ENCODE data around the gene SIGLEC10. TPM values are rescaled to one million over a fixed set of nuclear protein-coding genes. Genes with fewer than 3 reads are reported as not detected.
A peak's percentile ranks its signal among the peaks of the same experiment; 100 is the strongest.

Gene SIGLEC10
- total RNA-seq, 5 donors from 2014 or later (not counting 1 experiment from before 2014, with no cell fraction given) = 0.67 to 6.7 (median 1.8) TPM

DNA sequence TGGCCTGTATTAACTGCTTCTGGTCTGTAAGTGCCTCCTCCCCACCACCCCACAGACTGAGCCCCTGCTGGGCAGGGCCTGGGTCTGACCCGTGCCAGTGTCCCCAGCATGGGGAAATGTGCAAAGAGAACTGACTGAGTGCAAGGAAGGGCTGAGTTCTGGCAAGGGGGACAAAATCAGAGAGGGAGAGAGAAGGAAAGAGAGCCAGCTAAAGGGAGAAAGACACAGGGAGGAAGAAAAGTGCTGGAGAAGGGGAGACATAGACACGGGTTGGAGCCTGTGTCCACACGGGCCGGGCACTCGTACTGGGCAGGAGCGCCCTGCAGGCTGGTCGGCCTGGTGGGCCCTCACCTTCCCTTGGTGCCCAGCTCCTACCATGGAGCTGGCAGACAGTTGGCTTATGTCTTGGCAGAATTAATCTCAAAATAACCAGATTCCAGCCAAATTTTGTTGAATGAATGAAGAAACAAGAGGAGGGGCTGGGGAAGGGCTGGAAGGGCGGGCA, 46.2 kb downstream of the SIGLEC10 start:
- Histone ChIP-seq H3K36me3 (ENCODE audit: control insufficient read depth in 2 of 2, extremely low read depth in 1 of 2, insufficient read depth in 1 of 2, low read length in 1 of 2) (no peaks in the 10 kb centered on the region), H3K4me3 (ENCODE audit: control insufficient read depth in 1 of 2, extremely low read depth in 1 of 2, low read length in 1 of 2) (peak overlapping the region in 1 of 2 donors; percentile 75), H3K27ac (ENCODE audit: low read length) (peak overlapping the region; percentile 87), H3K4me1 (ENCODE audit: control insufficient read depth in 1 of 2, extremely low read depth in 1 of 2, insufficient read depth in 2 of 2, low read length in 2 of 2) (peaks cover 18 to 96% of the 10 kb centered on the region in 2 experiments), H3K27me3 (replicated peaks in 1 of 2; ENCODE audit: control insufficient read depth in 2 of 2, extremely low read depth in 1 of 2, insufficient read depth in 2 of 2, low read length in 1 of 2) (no peaks in the 10 kb centered on the region), H3K9me3 (no peaks in the 10 kb centered on the region)
- 67% methylated on average over 5 of the region's 8 CpGs for WGBS (ENCODE audit: insufficient coverage)
- no peak for ATAC-seq (replicated peaks in 1 of 4)
- DNase-seq = no peak
- ChIA-PET POLR2A (interaction anchor here in 1 of 2 donors (0.7 kb wide), 1 partner anchor 18 kb away, joined by 3 read pairs; no protein-coding TSS in a partner anchor), CTCF (interaction anchor here in 1 of 2 donors (0.5 kb wide), 1 partner anchor 24 kb away, joined by 3 read pairs; no protein-coding TSS in a partner anchor)
- peaks cover 70 to 82% (median 73%) of the 10 kb centered on the region in 3 donors for H3K4me1 Mint-ChIP-seq
- no peaks in the 10 kb centered on the region for H3K36me3 Mint-ChIP-seq
- H3K4me3 Mint-ChIP-seq = peak overlapping the region; percentile 61 to 96 (median 96)
- peak overlapping the region; percentile 89 for H3K27ac Mint-ChIP-seq
- H3K27me3 Mint-ChIP-seq = no peaks in the 10 kb centered on the region
- H3K9me3 Mint-ChIP-seq = no peaks in the 10 kb centered on the region

DNA sequence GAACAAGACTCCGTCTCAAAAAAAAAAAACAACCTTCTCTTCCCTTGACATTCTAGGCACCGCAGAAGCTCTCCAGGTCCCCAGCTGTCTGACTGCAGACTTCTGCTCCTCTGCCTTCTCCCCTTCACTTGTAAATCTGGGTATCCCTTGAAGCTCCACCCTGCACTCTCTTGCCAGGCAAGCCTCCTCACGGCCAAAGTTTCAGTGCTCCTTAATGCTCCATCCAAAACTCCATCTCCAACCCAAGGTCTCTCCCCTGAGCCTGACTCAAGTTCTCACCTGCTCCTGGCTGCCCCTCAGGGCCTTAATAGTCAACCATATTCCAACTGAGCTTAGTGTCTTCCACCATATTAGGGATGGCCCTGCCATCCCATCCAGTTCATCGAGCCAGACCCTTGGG, 47.2 kb downstream of the SIGLEC10 start:
- H3K9me3 Mint-ChIP-seq = no peaks in the 10 kb centered on the region
- Histone ChIP-seq H3K27me3 (replicated peaks in 1 of 2; ENCODE audit: control insufficient read depth in 2 of 2, extremely low read depth in 1 of 2, insufficient read depth in 2 of 2, low read length in 1 of 2) (no peaks in the 10 kb centered on the region), H3K9me3 (no peaks in the 10 kb centered on the region), H3K36me3 (ENCODE audit: control insufficient read depth in 2 of 2, extremely low read depth in 1 of 2, insufficient read depth in 1 of 2, low read length in 1 of 2) (no peaks in the 10 kb centered on the region), H3K27ac (ENCODE audit: low read length) (peak overlapping the region; percentile 87), H3K4me1 (ENCODE audit: control insufficient read depth in 1 of 2, extremely low read depth in 1 of 2, insufficient read depth in 2 of 2, low read length in 2 of 2) (peaks cover 15 to 95% of the 10 kb centered on the region in 2 experiments), H3K4me3 (ENCODE audit: control insufficient read depth in 1 of 2, extremely low read depth in 1 of 2, low read length in 1 of 2) (peak overlapping the region in 1 of 2 donors; percentile 75)
- H3K4me3 Mint-ChIP-seq = peak overlapping the region; percentile 61 to 96 (median 96)
- H3K27me3 Mint-ChIP-seq = no peaks in the 10 kb centered on the region
- H3K4me1 Mint-ChIP-seq = peaks cover 70 to 79% (median 79%) of the 10 kb centered on the region in 3 donors
- DNase-seq = no peak
- WGBS (ENCODE audit: insufficient coverage) = 75% methylated on average over 3 of the region's 4 CpGs
- ATAC-seq (replicated peaks in 1 of 4) = no peak
- CTCF ChIA-PET = interaction anchor here in 1 of 2 donors (0.6 kb wide), 1 partner anchor 12 kb away, joined by 3 read pairs; no protein-coding TSS in a partner anchor
- H3K27ac Mint-ChIP-seq = peak overlapping the region; percentile 89
- POLR2A ChIA-PET = interaction anchor here in 1 of 2 donors (0.7 kb wide), 1 partner anchor 22 kb away, joined by 5 read pairs; no protein-coding TSS in a partner anchor
- no peaks in the 10 kb centered on the region for H3K36me3 Mint-ChIP-seq

DNA sequence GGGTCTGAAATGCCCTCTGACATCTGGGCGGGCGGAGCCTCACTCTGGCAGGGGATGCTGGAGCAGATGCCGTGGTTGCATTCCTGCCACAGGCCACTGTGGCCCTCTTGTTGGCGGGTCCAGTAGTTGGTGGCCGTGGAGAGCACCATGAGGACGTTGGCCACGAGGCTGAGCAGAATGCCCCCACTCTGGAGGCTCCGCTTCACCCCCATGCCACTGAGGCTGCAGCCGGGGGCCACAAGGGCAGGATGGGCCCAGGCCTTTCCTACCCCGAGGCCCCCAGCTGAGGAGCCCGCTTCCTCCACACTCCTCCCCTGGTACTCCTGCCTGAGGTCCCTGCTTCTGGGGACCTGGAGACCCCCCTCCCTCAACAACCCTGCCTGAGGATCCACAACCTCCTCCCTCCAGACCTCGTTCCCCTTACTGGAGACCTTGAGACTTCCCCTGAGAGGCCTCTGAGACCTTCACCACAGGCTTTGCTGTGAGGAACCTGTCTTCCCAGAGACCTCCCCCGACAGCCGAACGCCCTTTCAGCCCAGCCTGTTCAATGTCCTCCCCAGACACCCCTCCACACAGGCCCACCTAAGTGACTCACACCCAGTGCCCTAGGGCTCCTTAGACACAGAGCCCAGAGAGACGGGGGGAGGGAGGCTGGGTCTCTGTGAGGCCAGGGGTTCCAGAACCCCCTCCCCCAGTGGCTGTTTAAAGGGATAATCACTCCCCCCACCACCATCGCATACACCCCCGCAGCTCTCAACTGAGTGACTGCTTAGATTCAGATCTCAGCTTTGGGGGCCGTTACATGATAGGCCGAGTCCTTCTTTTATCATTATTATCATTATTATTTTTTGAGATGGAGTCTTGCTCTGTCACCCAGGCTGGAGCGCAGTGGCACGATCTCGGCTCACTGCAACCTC, 48.8 kb downstream of the SIGLEC10 start, which contains the start of gene CLDND2:
Gene CLDND2 (minus strand): TSS at position 638 of the 917 bp plus-strand sequence. CDS start 426 bp downstream, at position 212.
- no peaks in the 10 kb centered on the region for H3K27me3 ChIP-seq (replicated peaks in 1 of 2; ENCODE audit: control insufficient read depth in 2 of 2, extremely low read depth in 1 of 2, insufficient read depth in 2 of 2, low read length in 1 of 2)
- Mint-ChIP-seq H3K4me3 (peak within 1 kb of the TSS; percentile 96 to 98 (median 96)), H3K9me3 (no peaks in the 10 kb centered on the region), H3K27me3 (no peaks in the 10 kb centered on the region), H3K4me1 (peaks cover 68 to 79% (median 76%) of the 10 kb centered on the region in 3 donors), H3K27ac (peak within 1 kb of the TSS; percentile 93 to 97), H3K36me3 (no peaks in the 10 kb centered on the region)
- peaks cover 19 to 92% of the 10 kb centered on the region in 2 experiments for H3K4me1 ChIP-seq (ENCODE audit: control insufficient read depth in 1 of 2, extremely low read depth in 1 of 2, insufficient read depth in 2 of 2, low read length in 2 of 2)
- no peak for ATAC-seq (replicated peaks in 1 of 4)
- WGBS (ENCODE audit: insufficient coverage) = 43% methylated on average over 15 of the region's 23 CpGs
- peak within 1 kb of the TSS; percentile 87 for H3K4me3 ChIP-seq (ENCODE audit: control insufficient read depth in 1 of 2, extremely low read depth in 1 of 2, low read length in 1 of 2)
- no peaks in the 10 kb centered on the region for H3K36me3 ChIP-seq (ENCODE audit: control insufficient read depth in 2 of 2, extremely low read depth in 1 of 2, insufficient read depth in 1 of 2, low read length in 1 of 2)
- CTCF ChIA-PET = interaction anchor here in 1 of 2 donors (1.1 to 1.4 kb wide), 3 partner anchors 14 to 27 kb away, joined by 3 to 5 read pairs (median 4); no protein-coding TSS in a partner anchor
- H3K27ac ChIP-seq (ENCODE audit: low read length) = peak within 1 kb of the TSS; percentile 76
- H3K9me3 ChIP-seq = no peaks in the 10 kb centered on the region
- peak in 12 of 35 experiments; percentile 17 to 60 (median 26) for DNase-seq
- POLR2A ChIA-PET = no interaction called here

DNA sequence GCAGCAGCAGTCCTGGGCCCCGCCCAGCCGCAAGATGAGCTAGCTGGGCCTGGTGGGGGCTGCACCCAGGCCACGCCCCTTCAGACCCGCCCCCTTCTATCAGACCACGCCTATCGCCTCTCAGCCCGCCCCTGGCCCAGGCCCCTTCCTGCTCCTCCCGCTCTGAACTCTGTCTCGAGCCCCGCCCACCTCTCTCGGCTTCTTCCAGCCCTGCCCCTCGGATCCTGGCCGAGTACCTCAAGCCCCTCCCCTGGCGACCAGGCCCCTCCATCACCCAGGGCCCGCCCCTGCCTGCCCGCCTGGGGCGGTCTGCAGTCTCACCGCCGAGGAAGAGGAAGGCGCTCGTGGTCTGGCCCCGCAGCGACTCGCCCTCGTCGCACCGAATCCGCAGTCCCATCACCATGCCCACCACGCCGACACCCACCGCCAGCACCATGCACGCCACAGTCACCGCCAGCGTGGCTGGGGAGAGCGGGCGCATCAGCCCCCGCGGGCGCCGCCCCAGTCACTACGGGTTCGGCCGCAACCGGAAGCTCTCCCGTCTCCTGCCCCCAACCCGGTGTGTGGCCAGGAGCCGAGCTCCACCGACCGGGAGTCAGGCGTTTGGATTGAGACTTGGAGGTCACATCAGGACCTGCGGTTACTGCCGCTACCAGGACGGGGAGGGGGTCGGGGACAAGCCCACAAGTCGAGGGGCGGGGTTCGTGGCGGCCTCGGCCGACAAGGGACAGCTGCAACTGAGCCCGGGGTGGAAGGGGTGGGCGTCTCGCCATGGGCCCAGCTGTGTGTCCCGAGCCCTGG, 49.7 kb downstream of the SIGLEC10 start:
- peak; percentile 77 to 83 (median 80) for ATAC-seq (replicated peaks in 1 of 4)
- peak overlapping the region; percentile 76 for H3K27ac ChIP-seq (ENCODE audit: low read length)
- peak; percentile 72 to 98 (median 87) for DNase-seq
- no peaks in the 10 kb centered on the region for H3K9me3 ChIP-seq
- H3K4me3 ChIP-seq (ENCODE audit: control insufficient read depth in 1 of 2, extremely low read depth in 1 of 2, low read length in 1 of 2) = peak overlapping the region; percentile 87
- Mint-ChIP-seq H3K36me3 (no peaks in the 10 kb centered on the region), H3K27ac (peak overlapping the region; percentile 93 to 97), H3K27me3 (no peaks in the 10 kb centered on the region), H3K4me1 (peaks cover 66 to 79% (median 75%) of the 10 kb centered on the region in 3 donors), H3K9me3 (no peaks in the 10 kb centered on the region), H3K4me3 (peak overlapping the region; percentile 96 to 98 (median 96))
- peaks cover 12 to 87% of the 10 kb centered on the region in 2 experiments for H3K4me1 ChIP-seq (ENCODE audit: control insufficient read depth in 1 of 2, extremely low read depth in 1 of 2, insufficient read depth in 2 of 2, low read length in 2 of 2)
- no peaks in the 10 kb centered on the region for H3K36me3 ChIP-seq (ENCODE audit: control insufficient read depth in 2 of 2, extremely low read depth in 1 of 2, insufficient read depth in 1 of 2, low read length in 1 of 2)
- H3K27me3 ChIP-seq (replicated peaks in 1 of 2; ENCODE audit: control insufficient read depth in 2 of 2, extremely low read depth in 1 of 2, insufficient read depth in 2 of 2, low read length in 1 of 2) = no peaks in the 10 kb centered on the region
- ChIA-PET CTCF (interaction anchor here in 1 of 2 donors (0.7 to 1.4 kb wide), 3 partner anchors 13 to 28 kb away, joined by 4 to 5 read pairs (median 5); no protein-coding TSS in a partner anchor), POLR2A (no interaction called here)
- 1% methylated on average over 62 of the region's 64 CpGs for WGBS (ENCODE audit: insufficient coverage)

DNA sequence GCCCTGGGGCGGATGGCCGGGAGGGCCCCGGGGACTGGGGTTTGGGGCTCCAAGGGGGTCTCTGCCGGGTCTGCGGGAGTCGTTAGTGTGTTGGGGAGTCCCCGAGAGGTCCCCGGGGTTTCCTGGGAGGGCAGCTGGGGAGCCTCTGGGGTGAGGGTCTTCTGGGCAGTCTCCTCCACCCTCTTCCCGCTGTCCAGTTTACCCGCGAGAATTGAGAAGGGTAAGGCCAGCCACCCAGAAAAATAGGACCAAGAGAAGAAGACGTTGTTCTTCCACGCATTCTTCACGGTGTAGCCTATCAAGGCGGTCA, 50.2 kb downstream of the SIGLEC10 start:
- peak overlapping the region; percentile 96 to 98 (median 96) for H3K4me3 Mint-ChIP-seq
- 0% methylated on average over 9 of the region's 15 CpGs for WGBS (ENCODE audit: insufficient coverage)
- DNase-seq (peak in 2 of 35 experiments; percentile 21 to 50), ATAC-seq (replicated peaks in 1 of 4) (no peak)
- ChIA-PET POLR2A (no interaction called here), CTCF (interaction anchor here in 1 of 2 donors (0.7 to 1.4 kb wide), 3 partner anchors 12 to 28 kb away, joined by 4 to 5 read pairs (median 5); no protein-coding TSS in a partner anchor)
- peak overlapping the region; percentile 87 for H3K4me3 ChIP-seq (ENCODE audit: control insufficient read depth in 1 of 2, extremely low read depth in 1 of 2, low read length in 1 of 2)
- H3K27me3 Mint-ChIP-seq = no peaks in the 10 kb centered on the region
- peaks cover 64 to 79% (median 74%) of the 10 kb centered on the region in 3 donors for H3K4me1 Mint-ChIP-seq
- no peaks in the 10 kb centered on the region for H3K36me3 Mint-ChIP-seq
- no peaks in the 10 kb centered on the region for H3K9me3 Mint-ChIP-seq
- peak overlapping the region; percentile 76 for H3K27ac ChIP-seq (ENCODE audit: low read length)
- H3K4me1 ChIP-seq (ENCODE audit: control insufficient read depth in 1 of 2, extremely low read depth in 1 of 2, insufficient read depth in 2 of 2, low read length in 2 of 2) = peaks cover 8 to 87% of the 10 kb centered on the region in 2 experiments
- no peaks in the 10 kb centered on the region for H3K36me3 ChIP-seq (ENCODE audit: control insufficient read depth in 2 of 2, extremely low read depth in 1 of 2, insufficient read depth in 1 of 2, low read length in 1 of 2)
- H3K9me3 ChIP-seq = no peaks in the 10 kb centered on the region
- H3K27me3 ChIP-seq (replicated peaks in 1 of 2; ENCODE audit: control insufficient read depth in 2 of 2, extremely low read depth in 1 of 2, insufficient read depth in 2 of 2, low read length in 1 of 2) = no peaks in the 10 kb centered on the region
- H3K27ac Mint-ChIP-seq = peak overlapping the region; percentile 93 to 97

All from T-cell (primary cell).